NB4 (cell line): ENCODE measurements around the gene NEK7.
"Not testable (repeated sequence)": the region's sequence is repeated elsewhere in the genome, so short reads cannot be mapped to it uniquely, and the experiment has no call there.

Experiments used
- DNase-seq: peaks from one replicate; pipeline ENCODE4 v3.0.0; 2010; ENCODE audit warnings: low read depth
- H3K4me3 ChIP-seq: one replicate; pipeline ENCODE4 v1.5.1; 2011; ENCODE audit warnings: mild to moderate bottlenecking, low read depth, low read length, moderate library complexity
- MYC ChIP-seq: IDR thresholded peaks from 2 replicates; pipeline ENCODE4 v1.6.1; 2011; ENCODE audit warnings: low read depth, low read length
- POLR2A ChIP-seq: IDR thresholded peaks from 2 replicates; pipeline ENCODE4 v1.6.1; 2011; ENCODE audit warnings: mild to moderate bottlenecking; ENCODE audit not compliant: insufficient read length; ENCODE audit errors: extremely low read depth
- TF ChIP-seq, protein P1 (sequence below): IDR thresholded peaks from 2 replicates; pipeline ENCODE4 v1.6.1; 2011; ENCODE audit warnings: low read depth, low read length
- TF ChIP-seq, protein P2 (sequence below): IDR thresholded peaks from one replicate; pipeline ENCODE4 v1.5.1; 2012; ENCODE audit warnings: low read depth, low read length

The NEK7 gene

DNA sequence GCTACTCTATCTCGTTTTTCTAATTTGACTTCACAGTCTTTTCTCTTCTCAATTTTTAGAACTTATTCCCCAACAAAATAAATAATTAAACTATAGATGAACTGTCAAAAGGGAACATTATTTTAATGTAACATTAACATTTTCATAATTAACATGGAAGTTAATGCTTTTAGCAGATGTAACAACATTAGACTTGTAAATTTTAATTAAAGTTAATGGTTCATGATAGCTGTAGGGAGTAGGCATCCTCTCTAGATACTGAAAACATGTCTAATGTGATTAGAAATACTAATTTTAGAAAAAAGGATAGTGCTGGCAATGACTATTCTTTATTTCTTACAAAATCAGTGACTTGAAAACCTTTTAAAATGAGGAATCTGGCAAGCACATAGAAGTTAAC is 32.1 kb upstream of the NEK7 start:
- TF ChIP-seq POLR2A: no peak
- TF ChIP-seq, protein P1, sequence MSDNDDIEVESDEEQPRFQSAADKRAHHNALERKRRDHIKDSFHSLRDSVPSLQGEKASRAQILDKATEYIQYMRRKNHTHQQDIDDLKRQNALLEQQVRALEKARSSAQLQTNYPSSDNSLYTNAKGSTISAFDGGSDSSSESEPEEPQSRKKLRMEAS: no peak
- TF ChIP-seq MYC: no peak
- TF ChIP-seq, protein P2, sequence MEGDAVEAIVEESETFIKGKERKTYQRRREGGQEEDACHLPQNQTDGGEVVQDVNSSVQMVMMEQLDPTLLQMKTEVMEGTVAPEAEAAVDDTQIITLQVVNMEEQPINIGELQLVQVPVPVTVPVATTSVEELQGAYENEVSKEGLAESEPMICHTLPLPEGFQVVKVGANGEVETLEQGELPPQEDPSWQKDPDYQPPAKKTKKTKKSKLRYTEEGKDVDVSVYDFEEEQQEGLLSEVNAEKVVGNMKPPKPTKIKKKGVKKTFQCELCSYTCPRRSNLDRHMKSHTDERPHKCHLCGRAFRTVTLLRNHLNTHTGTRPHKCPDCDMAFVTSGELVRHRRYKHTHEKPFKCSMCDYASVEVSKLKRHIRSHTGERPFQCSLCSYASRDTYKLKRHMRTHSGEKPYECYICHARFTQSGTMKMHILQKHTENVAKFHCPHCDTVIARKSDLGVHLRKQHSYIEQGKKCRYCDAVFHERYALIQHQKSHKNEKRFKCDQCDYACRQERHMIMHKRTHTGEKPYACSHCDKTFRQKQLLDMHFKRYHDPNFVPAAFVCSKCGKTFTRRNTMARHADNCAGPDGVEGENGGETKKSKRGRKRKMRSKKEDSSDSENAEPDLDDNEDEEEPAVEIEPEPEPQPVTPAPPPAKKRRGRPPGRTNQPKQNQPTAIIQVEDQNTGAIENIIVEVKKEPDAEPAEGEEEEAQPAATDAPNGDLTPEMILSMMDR: no peak
- DNase-seq: no peak
- no peak overlapping the region for H3K4me3 ChIP-seq

DNA sequence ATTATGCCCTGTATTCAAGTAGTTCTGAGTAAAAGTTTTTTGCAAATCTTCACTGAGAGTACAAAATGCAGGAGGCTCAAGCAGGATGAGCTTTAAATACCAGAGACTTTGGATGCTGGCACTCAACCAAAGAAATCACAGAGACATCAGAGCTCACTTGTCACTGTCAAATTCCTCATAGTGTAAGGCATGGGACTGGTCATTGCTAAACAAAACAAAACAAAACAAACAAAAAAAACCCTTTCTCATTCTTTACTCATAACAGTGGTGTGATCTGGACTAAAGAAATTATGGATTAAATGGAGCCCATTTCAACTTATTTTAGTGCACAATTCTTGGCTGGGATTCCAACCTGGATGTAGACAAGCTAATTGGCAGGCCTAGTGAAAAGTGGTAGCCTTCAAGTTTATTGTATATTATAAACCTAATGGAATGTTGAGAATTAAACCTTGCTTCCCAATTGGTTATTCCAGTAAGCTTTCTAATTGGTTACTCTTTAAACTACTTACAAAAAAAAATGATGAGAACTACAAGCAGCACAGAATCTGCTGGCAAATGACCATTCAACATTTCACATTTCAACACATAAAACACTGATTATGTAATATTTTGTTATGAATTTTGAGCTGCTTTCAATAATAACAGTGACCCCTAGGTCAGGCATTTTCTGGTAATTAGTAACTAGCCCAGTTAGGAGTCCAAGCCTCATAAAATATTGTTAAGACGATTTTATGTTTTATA is 30.6 kb upstream of the NEK7 start:
- no peak overlapping the region for H3K4me3 ChIP-seq
- TF ChIP-seq, protein P1: no peak
- TF ChIP-seq, protein P2: no peak
- no peak for TF ChIP-seq POLR2A
- no peak for TF ChIP-seq MYC
- no peak for DNase-seq

DNA sequence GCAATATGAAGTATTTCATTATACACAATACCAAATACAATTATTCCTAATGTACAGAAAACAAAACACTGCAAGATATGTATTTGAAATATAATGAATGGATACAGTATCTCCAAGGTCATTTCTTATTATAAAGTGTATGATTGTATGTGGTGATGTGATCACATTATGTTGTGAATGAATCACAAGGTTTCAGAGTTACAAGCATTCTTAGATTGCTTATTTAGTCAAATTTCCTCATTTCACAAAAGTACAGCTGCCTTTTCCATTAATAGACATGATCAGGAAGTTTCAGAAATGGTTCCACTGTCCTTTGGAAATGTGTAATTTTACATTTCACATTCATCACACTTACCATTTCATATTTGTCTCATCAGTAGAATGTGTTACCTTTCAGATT is 28.3 kb upstream of the NEK7 start:
- no peak overlapping the region for H3K4me3 ChIP-seq
- no peak for DNase-seq
- TF ChIP-seq MYC (no peak), POLR2A (no peak)
- TF ChIP-seq, protein P1: no peak
- TF ChIP-seq, protein P2: no peak

DNA sequence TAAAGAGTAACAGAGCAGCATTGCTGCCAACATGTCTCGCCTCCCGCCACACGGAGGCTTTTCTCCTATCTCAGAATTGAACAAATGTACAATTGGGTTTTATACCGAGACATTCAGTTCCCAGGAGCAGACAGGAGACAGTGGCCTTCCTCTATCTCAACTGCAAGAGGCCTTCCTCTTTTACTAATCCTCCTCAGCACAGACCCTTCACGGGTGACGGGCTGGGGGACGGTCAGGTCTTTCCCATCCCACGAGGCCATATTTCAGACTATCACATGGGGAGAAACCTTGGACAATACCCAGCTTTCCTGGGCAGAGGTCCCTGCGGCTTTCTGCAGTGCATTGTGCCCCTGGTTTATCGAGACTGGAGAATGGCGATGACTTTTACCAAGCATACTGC is 26.7 kb upstream of the NEK7 start:
- H3K4me3 ChIP-seq, DNase-seq: not testable (repeated sequence)

DNA sequence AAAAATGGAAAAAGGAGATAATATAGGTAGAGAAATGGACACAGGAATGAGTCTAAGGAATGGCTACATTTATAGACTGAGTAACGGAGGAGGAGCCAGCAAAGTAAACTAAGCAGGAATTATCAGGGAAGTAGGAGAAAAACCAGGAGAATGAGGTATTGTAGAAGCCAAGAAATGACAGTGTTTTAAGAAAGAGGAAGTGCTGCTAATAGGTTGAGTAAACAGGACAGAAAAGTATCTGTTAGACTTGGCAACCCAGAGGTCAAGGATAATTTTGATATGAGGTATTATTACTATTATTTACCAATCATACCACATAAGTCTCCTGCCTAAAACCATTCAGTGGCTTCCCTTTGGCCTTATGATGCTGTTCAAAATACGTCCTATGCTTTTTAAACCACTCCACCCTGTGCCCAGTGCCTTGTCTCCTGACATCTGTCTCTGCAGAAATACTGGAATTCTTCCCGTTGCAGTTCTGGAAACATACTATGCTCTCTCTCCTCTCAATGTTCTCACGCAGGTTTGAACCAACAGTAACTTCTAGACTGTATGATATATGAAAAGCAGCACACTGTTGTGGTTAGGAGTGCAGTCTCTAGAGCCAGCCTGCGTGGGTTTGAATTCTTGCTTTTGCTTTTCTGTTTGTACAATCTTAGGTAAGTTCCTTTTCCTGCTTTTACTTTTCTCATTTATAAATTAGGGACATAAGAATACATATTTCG is 24.6 kb upstream of the NEK7 start:
- TF ChIP-seq, protein P2: no peak
- TF ChIP-seq, protein P1: no peak
- TF ChIP-seq POLR2A (no peak), MYC (no peak)
- H3K4me3 ChIP-seq: no peak overlapping the region
- DNase-seq: peak; percentile 13

DNA sequence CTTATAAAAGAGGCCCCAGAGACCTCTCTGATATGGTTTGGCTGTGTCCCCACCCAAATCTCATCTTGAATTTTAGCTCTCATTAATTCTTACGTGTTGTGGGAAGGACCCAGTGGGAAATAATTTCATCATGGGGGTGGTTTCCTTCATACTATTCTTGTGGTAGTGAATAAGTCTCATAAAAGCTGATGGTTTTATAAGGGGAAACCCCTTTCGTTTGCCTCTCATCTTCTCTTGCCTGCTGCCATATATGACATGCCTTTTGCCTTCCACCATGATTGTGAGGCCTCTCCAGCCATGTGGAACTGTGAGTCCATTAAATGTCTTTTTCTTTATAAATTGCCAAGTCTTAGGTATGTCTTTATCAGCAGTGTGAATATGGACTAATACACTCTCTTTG is 22.5 kb upstream of the NEK7 start:
- no peak overlapping the region for H3K4me3 ChIP-seq
- no peak for DNase-seq
- TF ChIP-seq MYC: no peak
- TF ChIP-seq, protein P1: no peak
- TF ChIP-seq POLR2A: no peak
- TF ChIP-seq, protein P2: no peak
